GM23338 (cell line): ENCODE measurements around the gene ACAT2. TPM values are rescaled to one million over a fixed set of nuclear protein-coding genes. Genes with fewer than 3 reads are reported as not detected.

ENCODE experiments used
- ATAC-seq: fragments of 200-7000 bp; cut with Tn5 transposase; 3 replicates; pipeline ENCODE4 v1.9.1; 2020
- DNase-seq: peaks from one replicate; pipeline ENCODE4 v3.0.0-alpha.2; 2015; ENCODE audit warnings: low spot score
- H2AFZ ChIP-seq: fragments of 200-600 bp; sonication (generic); 2 replicates; pipeline ENCODE4 v1.8.0; 2016; ENCODE audit warnings: antibody characterized with exemption, mild to moderate bottlenecking, moderate library complexity
- H3F3A ChIP-seq: fragments of 200-600 bp; sonication (generic); replicated peaks from 2 replicates; pipeline ENCODE4 v1.8.0; 2017; ENCODE audit warnings: antibody characterized with exemption, mixed run types, low read depth
- H3K27ac ChIP-seq: fragments of 200-600 bp; sonication (generic); 2 replicates; pipeline ENCODE4 v1.6.1; 2016; ENCODE audit warnings: low read depth
- H3K27me3 ChIP-seq: fragments of 200-600 bp; sonication (generic); 2 replicates; pipeline ENCODE4 v1.8.0; 2016; ENCODE audit warnings: mild to moderate bottlenecking, mixed run types, moderate library complexity; ENCODE audit not compliant: insufficient read depth
- H3K36me3 ChIP-seq: fragments of 200-600 bp; sonication (generic); 2 replicates; pipeline ENCODE4 v1.8.0; 2016; ENCODE audit warnings: mild to moderate bottlenecking; ENCODE audit not compliant: insufficient read depth
- H3K4me1 ChIP-seq: fragments of 200-600 bp; sonication (generic); 2 replicates; pipeline ENCODE4 v1.8.0; 2016; ENCODE audit warnings: mild to moderate bottlenecking, moderate library complexity; ENCODE audit not compliant: insufficient read depth
- H3K4me2 ChIP-seq: fragments of 200-600 bp; sonication (generic); 2 replicates; pipeline ENCODE4 v1.7.1; 2017; ENCODE audit warnings: mixed run types
- H3K4me3 ChIP-seq: fragments of 200-600 bp; sonication (generic); 2 replicates; pipeline ENCODE4 v1.6.1; 2016; ENCODE audit warnings: mixed run types
- H3K79me2 ChIP-seq: fragments of 200-600 bp; sonication (generic); replicated peaks from 2 replicates; pipeline ENCODE4 v1.8.0; 2017; ENCODE audit warnings: mild to moderate bottlenecking; ENCODE audit not compliant: insufficient read depth
- H3K9me2 ChIP-seq: fragments of 200-600 bp; sonication (generic); 2 replicates; pipeline ENCODE4 v1.8.0; 2017; ENCODE audit not compliant: insufficient read depth
- H4K20me1 ChIP-seq: fragments of 200-600 bp; sonication (generic); replicated peaks from 2 replicates; pipeline ENCODE4 v1.8.0; 2017; ENCODE audit warnings: mild to moderate bottlenecking; ENCODE audit not compliant: insufficient read depth
- H3K27ac Mint-ChIP-seq: 2 replicates; pipeline ENCODE4 v1.8.0; 2020; ENCODE audit warnings: inconsistent platforms, mild to moderate bottlenecking, moderate library complexity, mixed read lengths
- H3K27me3 Mint-ChIP-seq: 3 replicates; pipeline ENCODE4 v1.8.0; 2022; ENCODE audit warnings: low read depth, mild to moderate bottlenecking, moderate library complexity, mixed read lengths, inconsistent platforms; ENCODE audit not compliant: insufficient read depth, poor library complexity
- H3K36me3 Mint-ChIP-seq: 3 replicates; pipeline ENCODE4 v1.8.0; 2021; ENCODE audit warnings: low read depth, mild to moderate bottlenecking, inconsistent platforms, moderate library complexity, mixed read lengths
- H3K4me1 Mint-ChIP-seq: 3 replicates; pipeline ENCODE4 v1.8.0; 2020; ENCODE audit warnings: mild to moderate bottlenecking, inconsistent platforms, mixed read lengths
- H3K4me3 Mint-ChIP-seq: 3 replicates; pipeline ENCODE4 v1.8.0; 2021; ENCODE audit warnings: moderate library complexity, mild to moderate bottlenecking, inconsistent platforms, mixed read lengths
- H3K9me3 Mint-ChIP-seq: 3 replicates; pipeline ENCODE4 v1.8.0; 2020; ENCODE audit warnings: moderate library complexity, mild to moderate bottlenecking, inconsistent platforms, mixed read lengths
- CREB1 ChIP-seq: fragments of 250-450 bp; sonication (Bioruptor Pico); IDR thresholded peaks from 2 replicates; pipeline ENCODE4 v1.5.0; 2020; ENCODE audit warnings: low read depth, mild to moderate bottlenecking, moderate library complexity
- EZH2 ChIP-seq: fragments of 200-600 bp; sonication (generic); IDR thresholded peaks from one replicate; pipeline ENCODE4 v1.8.0; 2017; ENCODE audit warnings: antibody characterized with exemption, mild to moderate bottlenecking, low read depth; ENCODE audit not compliant: unreplicated experiment
- EZH2phosphoT487 ChIP-seq: fragments of 200-600 bp; sonication (generic); IDR thresholded peaks from one replicate; pipeline ENCODE4 v1.8.1; 2018; ENCODE audit warnings: antibody characterized with exemption; ENCODE audit not compliant: unreplicated experiment
- JUNB ChIP-seq: IDR thresholded peaks from one replicate; pipeline ENCODE4 v1.6.1; 2016; ENCODE audit warnings: antibody characterized with exemption; ENCODE audit not compliant: unreplicated experiment
- NANOG ChIP-seq: IDR thresholded peaks from 2 replicates; pipeline ENCODE4 v1.6.1; 2016; ENCODE audit warnings: antibody characterized with exemption, borderline replicate concordance
- POLR2AphosphoS5 ChIP-seq: IDR thresholded peaks from 2 replicates; pipeline ENCODE4 v1.6.1; 2016; ENCODE audit warnings: antibody characterized with exemption, low read depth
- STAT1 ChIP-seq: IDR thresholded peaks from one replicate; pipeline ENCODE4 v1.6.1; 2016; ENCODE audit warnings: antibody characterized with exemption; ENCODE audit not compliant: unreplicated experiment
- ZNF114 ChIP-seq: fragments of 250-450 bp; sonication (Bioruptor Pico); IDR thresholded peaks from 2 replicates; pipeline ENCODE4 v1.5.0; 2020; ENCODE audit warnings: mild to moderate bottlenecking, moderate library complexity
- ZNF331 ChIP-seq: fragments of 250-450 bp; sonication (Bioruptor Pico); IDR thresholded peaks from 2 replicates; pipeline ENCODE4 v1.5.0; 2020; ENCODE audit warnings: low read depth, mild to moderate bottlenecking, moderate library complexity
- polyA plus RNA-seq: library from polyadenylated mRNA; unstranded; fragments of >200 nt; fragmentation: Nextera tagmentation; extraction: Ambion mirVana; gene quantifications from 2 replicates; pipeline ENCODE4 v1.2.1, GENCODE V29; 2016
- total RNA-seq: library from RNA; depleted of rRNA; stranded (reverse); fragments of >200 nt; shearing (Covaris generic); gene quantifications from 2 replicates; pipeline ENCODE4 v1.2.3, GENCODE V29; 2014
- TF ChIP-seq, protein P1 (sequence below): IDR thresholded peaks from 2 replicates; pipeline ENCODE4 v1.6.1; 2016; ENCODE audit warnings: antibody characterized with exemption
- TF ChIP-seq, protein P2 (sequence below), 2 experiments: fragments of 200-600 bp in 1 of 2; sonication (generic) in 1 of 2; conservative IDR thresholded peaks; 2 replicates each; pipeline versions ENCODE4 v1.5.1 to v1.6.1; 2016 to 2017; ENCODE audit warnings: antibody characterized with exemption in 2 of 2, low read depth in 2 of 2, mild to moderate bottlenecking in 2 of 2, moderate library complexity in 1 of 2
- TF ChIP-seq, protein P3 (sequence below): fragments of 250-450 bp; sonication (Bioruptor Pico); IDR thresholded peaks from 2 replicates; pipeline ENCODE4 v1.5.0; 2020; ENCODE audit warnings: mild to moderate bottlenecking, moderate library complexity
- TF ChIP-seq, protein P4 (sequence below): IDR thresholded peaks from one replicate; pipeline ENCODE4 v1.6.1; 2018; ENCODE audit warnings: antibody characterized with exemption; ENCODE audit not compliant: unreplicated experiment

ACAT2 gene
- total and polyA plus RNA-seq, 2 experiments from 2014 or later, result 108 to 151 TPM

DNA sequence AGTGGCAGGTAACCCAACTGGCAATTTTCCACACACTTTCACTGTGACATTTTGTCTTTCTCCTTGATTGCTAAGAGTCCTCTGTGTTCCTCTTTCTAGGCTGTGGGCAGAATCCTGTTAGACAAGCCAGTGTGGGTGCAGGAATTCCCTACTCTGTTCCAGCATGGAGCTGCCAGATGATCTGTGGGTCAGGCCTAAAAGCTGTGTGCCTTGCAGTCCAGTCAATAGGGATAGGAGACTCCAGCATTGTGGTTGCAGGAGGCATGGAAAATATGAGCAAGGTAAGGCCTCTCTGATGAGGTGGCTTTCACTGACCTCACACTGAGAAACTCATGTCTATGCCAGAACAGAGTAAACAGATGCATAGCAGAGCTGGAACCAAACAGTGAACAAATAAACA, 5.1 kb downstream of the ACAT2 start:
- Histone ChIP-seq H3F3A (peaks cover 9% of the 10 kb centered on the region), H3K79me2 (peaks cover 50% of the 10 kb centered on the region), H3K4me3 (no peak overlapping the region), H3K27ac (no peak overlapping the region), H2AFZ (no peak overlapping the region), H3K4me1 (peaks cover 8% of the 10 kb centered on the region; the same call in 1 of the 2 replicates), H3K9me2 (no peaks in the 10 kb centered on the region), H4K20me1 (peaks cover 15% of the 10 kb centered on the region), H3K4me2 (no peak overlapping the region), H3K27me3 (no peaks in the 10 kb centered on the region), H3K36me3 (peaks cover 77% of the 10 kb centered on the region)
- H3K4me3 Mint-ChIP-seq, result no peak overlapping the region
- H3K27me3 Mint-ChIP-seq, result peaks cover 10% of the 10 kb centered on the region
- H3K36me3 Mint-ChIP-seq, result peaks cover 96% of the 10 kb centered on the region
- TF ChIP-seq ZNF114 (CRISPR knock-in tag) (no peak), STAT1 (no peak), NANOG (no peak), JUNB (no peak), POLR2AphosphoS5 (no peak), CREB1 (CRISPR knock-in tag) (no peak), EZH2 (no peak), EZH2phosphoT487 (no peak), ZNF331 (CRISPR knock-in tag) (no peak)
- TF ChIP-seq, protein P1, sequence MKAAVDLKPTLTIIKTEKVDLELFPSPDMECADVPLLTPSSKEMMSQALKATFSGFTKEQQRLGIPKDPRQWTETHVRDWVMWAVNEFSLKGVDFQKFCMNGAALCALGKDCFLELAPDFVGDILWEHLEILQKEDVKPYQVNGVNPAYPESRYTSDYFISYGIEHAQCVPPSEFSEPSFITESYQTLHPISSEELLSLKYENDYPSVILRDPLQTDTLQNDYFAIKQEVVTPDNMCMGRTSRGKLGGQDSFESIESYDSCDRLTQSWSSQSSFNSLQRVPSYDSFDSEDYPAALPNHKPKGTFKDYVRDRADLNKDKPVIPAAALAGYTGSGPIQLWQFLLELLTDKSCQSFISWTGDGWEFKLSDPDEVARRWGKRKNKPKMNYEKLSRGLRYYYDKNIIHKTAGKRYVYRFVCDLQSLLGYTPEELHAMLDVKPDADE, result no peak
- TF ChIP-seq, protein P2, sequence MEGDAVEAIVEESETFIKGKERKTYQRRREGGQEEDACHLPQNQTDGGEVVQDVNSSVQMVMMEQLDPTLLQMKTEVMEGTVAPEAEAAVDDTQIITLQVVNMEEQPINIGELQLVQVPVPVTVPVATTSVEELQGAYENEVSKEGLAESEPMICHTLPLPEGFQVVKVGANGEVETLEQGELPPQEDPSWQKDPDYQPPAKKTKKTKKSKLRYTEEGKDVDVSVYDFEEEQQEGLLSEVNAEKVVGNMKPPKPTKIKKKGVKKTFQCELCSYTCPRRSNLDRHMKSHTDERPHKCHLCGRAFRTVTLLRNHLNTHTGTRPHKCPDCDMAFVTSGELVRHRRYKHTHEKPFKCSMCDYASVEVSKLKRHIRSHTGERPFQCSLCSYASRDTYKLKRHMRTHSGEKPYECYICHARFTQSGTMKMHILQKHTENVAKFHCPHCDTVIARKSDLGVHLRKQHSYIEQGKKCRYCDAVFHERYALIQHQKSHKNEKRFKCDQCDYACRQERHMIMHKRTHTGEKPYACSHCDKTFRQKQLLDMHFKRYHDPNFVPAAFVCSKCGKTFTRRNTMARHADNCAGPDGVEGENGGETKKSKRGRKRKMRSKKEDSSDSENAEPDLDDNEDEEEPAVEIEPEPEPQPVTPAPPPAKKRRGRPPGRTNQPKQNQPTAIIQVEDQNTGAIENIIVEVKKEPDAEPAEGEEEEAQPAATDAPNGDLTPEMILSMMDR (conservative IDR thresholded peaks at IDR 0.05; ENCODE audit: low read depth in 2 of 2), result no peak
- TF ChIP-seq, protein P3, sequence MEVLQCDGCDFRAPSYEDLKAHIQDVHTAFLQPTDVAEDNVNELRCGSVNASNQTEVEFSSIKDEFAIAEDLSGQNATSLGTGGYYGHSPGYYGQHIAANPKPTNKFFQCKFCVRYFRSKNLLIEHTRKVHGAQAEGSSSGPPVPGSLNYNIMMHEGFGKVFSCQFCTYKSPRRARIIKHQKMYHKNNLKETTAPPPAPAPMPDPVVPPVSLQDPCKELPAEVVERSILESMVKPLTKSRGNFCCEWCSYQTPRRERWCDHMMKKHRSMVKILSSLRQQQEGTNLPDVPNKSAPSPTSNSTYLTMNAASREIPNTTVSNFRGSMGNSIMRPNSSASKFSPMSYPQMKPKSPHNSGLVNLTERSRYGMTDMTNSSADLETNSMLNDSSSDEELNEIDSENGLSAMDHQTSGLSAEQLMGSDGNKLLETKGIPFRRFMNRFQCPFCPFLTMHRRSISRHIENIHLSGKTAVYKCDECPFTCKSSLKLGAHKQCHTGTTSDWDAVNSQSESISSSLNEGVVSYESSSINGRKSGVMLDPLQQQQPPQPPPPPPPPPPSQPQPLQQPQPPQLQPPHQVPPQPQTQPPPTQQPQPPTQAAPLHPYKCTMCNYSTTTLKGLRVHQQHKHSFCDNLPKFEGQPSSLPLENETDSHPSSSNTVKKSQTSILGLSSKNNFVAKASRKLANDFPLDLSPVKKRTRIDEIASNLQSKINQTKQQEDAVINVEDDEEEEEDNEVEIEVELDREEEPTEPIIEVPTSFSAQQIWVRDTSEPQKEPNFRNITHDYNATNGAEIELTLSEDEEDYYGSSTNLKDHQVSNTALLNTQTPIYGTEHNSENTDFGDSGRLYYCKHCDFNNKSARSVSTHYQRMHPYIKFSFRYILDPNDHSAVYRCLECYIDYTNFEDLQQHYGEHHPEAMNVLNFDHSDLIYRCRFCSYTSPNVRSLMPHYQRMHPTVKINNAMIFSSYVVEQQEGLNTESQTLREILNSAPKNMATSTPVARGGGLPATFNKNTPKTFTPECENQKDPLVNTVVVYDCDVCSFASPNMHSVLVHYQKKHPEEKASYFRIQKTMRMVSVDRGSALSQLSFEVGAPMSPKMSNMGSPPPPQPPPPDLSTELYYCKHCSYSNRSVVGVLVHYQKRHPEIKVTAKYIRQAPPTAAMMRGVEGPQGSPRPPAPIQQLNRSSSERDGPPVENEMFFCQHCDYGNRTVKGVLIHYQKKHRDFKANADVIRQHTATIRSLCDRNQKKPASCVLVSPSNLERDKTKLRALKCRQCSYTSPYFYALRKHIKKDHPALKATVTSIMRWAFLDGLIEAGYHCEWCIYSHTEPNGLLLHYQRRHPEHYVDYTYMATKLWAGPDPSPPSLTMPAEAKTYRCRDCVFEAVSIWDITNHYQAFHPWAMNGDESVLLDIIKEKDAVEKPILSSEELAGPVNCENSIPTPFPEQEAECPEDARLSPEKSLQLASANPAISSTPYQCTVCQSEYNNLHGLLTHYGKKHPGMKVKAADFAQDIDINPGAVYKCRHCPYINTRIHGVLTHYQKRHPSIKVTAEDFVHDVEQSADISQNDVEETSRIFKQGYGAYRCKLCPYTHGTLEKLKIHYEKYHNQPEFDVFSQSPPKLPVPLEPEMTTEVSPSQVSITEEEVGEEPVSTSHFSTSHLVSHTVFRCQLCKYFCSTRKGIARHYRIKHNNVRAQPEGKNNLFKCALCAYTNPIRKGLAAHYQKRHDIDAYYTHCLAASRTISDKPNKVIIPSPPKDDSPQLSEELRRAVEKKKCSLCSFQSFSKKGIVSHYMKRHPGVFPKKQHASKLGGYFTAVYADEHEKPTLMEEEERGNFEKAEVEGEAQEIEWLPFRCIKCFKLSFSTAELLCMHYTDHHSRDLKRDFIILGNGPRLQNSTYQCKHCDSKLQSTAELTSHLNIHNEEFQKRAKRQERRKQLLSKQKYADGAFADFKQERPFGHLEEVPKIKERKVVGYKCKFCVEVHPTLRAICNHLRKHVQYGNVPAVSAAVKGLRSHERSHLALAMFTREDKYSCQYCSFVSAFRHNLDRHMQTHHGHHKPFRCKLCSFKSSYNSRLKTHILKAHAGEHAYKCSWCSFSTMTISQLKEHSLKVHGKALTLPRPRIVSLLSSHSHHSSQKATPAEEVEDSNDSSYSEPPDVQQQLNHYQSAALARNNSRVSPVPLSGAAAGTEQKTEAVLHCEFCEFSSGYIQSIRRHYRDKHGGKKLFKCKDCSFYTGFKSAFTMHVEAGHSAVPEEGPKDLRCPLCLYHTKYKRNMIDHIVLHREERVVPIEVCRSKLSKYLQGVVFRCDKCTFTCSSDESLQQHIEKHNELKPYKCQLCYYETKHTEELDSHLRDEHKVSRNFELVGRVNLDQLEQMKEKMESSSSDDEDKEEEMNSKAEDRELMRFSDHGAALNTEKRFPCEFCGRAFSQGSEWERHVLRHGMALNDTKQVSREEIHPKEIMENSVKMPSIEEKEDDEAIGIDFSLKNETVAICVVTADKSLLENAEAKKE, result no peak
- TF ChIP-seq, protein P4, sequence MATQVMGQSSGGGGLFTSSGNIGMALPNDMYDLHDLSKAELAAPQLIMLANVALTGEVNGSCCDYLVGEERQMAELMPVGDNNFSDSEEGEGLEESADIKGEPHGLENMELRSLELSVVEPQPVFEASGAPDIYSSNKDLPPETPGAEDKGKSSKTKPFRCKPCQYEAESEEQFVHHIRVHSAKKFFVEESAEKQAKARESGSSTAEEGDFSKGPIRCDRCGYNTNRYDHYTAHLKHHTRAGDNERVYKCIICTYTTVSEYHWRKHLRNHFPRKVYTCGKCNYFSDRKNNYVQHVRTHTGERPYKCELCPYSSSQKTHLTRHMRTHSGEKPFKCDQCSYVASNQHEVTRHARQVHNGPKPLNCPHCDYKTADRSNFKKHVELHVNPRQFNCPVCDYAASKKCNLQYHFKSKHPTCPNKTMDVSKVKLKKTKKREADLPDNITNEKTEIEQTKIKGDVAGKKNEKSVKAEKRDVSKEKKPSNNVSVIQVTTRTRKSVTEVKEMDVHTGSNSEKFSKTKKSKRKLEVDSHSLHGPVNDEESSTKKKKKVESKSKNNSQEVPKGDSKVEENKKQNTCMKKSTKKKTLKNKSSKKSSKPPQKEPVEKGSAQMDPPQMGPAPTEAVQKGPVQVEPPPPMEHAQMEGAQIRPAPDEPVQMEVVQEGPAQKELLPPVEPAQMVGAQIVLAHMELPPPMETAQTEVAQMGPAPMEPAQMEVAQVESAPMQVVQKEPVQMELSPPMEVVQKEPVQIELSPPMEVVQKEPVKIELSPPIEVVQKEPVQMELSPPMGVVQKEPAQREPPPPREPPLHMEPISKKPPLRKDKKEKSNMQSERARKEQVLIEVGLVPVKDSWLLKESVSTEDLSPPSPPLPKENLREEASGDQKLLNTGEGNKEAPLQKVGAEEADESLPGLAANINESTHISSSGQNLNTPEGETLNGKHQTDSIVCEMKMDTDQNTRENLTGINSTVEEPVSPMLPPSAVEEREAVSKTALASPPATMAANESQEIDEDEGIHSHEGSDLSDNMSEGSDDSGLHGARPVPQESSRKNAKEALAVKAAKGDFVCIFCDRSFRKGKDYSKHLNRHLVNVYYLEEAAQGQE, result no peak
- H3K4me1 Mint-ChIP-seq, result peaks cover 10% of the 10 kb centered on the region
- ATAC-seq (no peak), DNase-seq (no peak)
- no peak overlapping the region for H3K27ac Mint-ChIP-seq
- peaks cover 6% of the 10 kb centered on the region; the same call in 1 of the 3 replicates for H3K9me3 Mint-ChIP-seq
